Measurements from ENCODE around the gene HDAC4.
A peak's percentile ranks its signal among the peaks of the same experiment; 100 is the strongest.

Gene HDAC4

GRCh38 chr2:239343946-239344856 is 56.6 kb downstream of the HDAC4 start:
- DNase-seq = no peak

GRCh38 chr2:239343460-239343859 is 57.4 kb downstream of the HDAC4 start:
- no peak for DNase-seq

GRCh38 chr2:239341840-239342239 is 59.0 kb downstream of the HDAC4 start:
- no peak for DNase-seq

GRCh38 chr2:239341146-239341732 is 59.6 kb downstream of the HDAC4 start:
- DNase-seq = peak; percentile 15

GRCh38 chr2:239339726-239340601 is 60.9 kb downstream of the HDAC4 start:
- no peak for DNase-seq

- no peak for DNase-seq
These were observed 61.6 kb downstream of the HDAC4 start for GRCh38 chr2:239339241-239339640.

- DNase-seq = peak; percentile 31
These were observed 62.8 kb downstream of the HDAC4 start for GRCh38 chr2:239337877-239338484.

GRCh38 chr2:239337122-239337876 is 63.5 kb downstream of the HDAC4 start:
- no peak for DNase-seq

- no peak for DNase-seq
These were observed 69.3 kb downstream of the HDAC4 start for GRCh38 chr2:239331560-239331959.

- DNase-seq = no peak
These were observed 70.0 kb downstream of the HDAC4 start for GRCh38 chr2:239330836-239331235.

GRCh38 chr2:239329972-239330572 is 70.7 kb downstream of the HDAC4 start:
- no peak for DNase-seq

- DNase-seq = no peak
These were observed 71.4 kb downstream of the HDAC4 start for GRCh38 chr2:239329284-239329971.

GRCh38 chr2:239328351-239329191 is 72.2 kb downstream of the HDAC4 start:
- DNase-seq = no peak

GRCh38 chr2:239327536-239328350 is 73.1 kb downstream of the HDAC4 start:
- no peak for DNase-seq

- no peak for DNase-seq
These were observed 73.8 kb downstream of the HDAC4 start for GRCh38 chr2:239326831-239327535.

GRCh38 chr2:239324456-239324855 is 76.4 kb downstream of the HDAC4 start:
- DNase-seq = no peak

GRCh38 chr2:239323447-239323846 is 77.4 kb downstream of the HDAC4 start:
- DNase-seq = no peak

GRCh38 chr2:239322416-239323086 is 78.3 kb downstream of the HDAC4 start:
- DNase-seq = no peak
